Measurements from ENCODE around the gene B9D1.
A peak's percentile ranks its signal among the peaks of the same experiment; 100 is the strongest.
"Not testable (repeated sequence)": the region's sequence is repeated elsewhere in the genome, so short reads cannot be mapped to it uniquely, and the experiment has no call there.

Gene B9D1

GRCh38 chr17:19359151-19359550 is 3.4 kb downstream of the B9D1 start:
- no peak for DNase-seq (ENCODE audit: low spot score)

- no peak for DNase-seq (ENCODE audit: low spot score)
These were observed 4.8 kb downstream of the B9D1 start for GRCh38 chr17:19357761-19358160.

DNA sequence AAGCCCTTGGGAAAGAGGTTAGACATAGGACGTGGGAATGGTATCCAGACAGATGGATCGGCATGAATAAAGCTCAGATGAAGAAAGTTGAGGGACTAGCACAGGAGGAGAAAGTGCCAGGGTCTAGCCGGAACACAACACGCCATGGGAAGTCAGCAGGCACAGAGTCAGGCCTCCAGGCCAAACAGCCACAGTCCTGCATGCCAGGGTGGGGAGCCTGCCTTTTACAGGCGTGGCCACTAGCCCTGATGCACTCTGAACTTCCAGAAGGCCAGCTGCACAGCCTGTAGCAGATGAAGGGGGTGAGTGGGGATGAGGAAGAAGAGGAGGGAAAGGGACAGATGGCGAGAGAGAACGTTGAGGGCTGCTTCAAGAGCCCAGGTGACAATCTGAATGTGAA is 5.2 kb downstream of the B9D1 start:
- DNase-seq (ENCODE audit: low spot score) = no peak

- no peak for DNase-seq (ENCODE audit: low spot score)
These were observed 7.8 kb downstream of the B9D1 start for GRCh38 chr17:19354748-19355147.

DNA sequence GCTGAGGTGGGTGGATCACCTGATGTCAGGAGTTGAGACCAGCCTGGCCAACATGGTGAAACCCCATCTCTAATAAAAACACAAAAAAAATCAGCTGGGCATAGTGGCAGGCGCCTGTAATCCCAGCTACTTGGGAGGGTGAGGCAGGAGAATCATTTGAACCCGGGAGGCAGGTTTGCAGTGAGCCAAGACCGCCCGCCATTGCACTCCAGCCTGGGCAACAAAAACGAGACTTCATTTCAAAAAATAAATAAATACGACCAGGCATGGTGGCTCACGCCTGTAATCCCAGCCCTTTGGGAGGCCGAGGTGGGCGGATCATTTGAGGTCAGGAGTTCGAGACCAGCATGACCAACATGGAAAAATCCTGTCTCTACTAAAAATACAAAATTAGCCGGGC is 9.1 kb downstream of the B9D1 start:
- not testable (repeated sequence) for DNase-seq (ENCODE audit: low spot score)

- no peak for DNase-seq (ENCODE audit: low spot score)
These were observed 13.7 kb downstream of the B9D1 start for GRCh38 chr17:19348806-19349205.

GRCh38 chr17:19348081-19348650 is 14.4 kb downstream of the B9D1 start:
- DNase-seq (ENCODE audit: low spot score) = no peak

DNA sequence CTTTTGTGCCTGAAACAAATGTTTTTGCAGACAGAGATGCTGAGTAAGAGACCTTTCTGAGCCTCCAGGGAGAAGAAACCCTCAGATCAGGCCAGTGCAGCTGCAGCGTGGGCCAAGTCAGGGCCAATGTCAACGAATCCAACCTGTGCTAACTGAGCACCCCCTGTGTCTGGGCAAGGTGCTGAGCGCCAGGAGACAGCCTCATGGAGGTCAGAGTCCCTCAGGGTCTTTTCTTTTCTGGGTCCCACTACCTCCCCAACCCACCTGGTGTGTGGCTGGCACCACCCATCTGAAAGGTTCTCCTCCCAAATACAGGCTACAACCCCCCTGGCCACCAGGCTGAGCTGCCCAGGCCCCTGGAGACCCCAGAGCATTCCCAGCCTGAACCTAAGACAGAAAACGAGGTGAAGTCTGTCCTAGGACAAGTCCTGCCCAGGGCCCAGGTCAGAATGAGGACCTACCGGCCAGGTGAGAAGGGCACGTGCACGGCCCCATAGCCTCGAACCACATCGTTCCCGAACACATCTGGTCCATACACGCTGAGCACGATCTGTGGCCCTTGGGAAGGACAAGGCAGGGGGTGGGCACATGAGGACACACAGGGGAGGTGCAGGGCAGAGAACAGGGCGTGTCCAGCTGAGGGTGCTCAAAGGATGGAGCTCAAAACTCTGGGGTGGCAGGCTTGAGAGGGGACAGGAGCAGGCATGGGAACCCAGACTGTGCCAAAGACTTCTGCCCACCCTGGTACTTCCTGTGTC is 15.0 kb downstream of the B9D1 start:
- DNase-seq (ENCODE audit: low spot score) = no peak

DNA sequence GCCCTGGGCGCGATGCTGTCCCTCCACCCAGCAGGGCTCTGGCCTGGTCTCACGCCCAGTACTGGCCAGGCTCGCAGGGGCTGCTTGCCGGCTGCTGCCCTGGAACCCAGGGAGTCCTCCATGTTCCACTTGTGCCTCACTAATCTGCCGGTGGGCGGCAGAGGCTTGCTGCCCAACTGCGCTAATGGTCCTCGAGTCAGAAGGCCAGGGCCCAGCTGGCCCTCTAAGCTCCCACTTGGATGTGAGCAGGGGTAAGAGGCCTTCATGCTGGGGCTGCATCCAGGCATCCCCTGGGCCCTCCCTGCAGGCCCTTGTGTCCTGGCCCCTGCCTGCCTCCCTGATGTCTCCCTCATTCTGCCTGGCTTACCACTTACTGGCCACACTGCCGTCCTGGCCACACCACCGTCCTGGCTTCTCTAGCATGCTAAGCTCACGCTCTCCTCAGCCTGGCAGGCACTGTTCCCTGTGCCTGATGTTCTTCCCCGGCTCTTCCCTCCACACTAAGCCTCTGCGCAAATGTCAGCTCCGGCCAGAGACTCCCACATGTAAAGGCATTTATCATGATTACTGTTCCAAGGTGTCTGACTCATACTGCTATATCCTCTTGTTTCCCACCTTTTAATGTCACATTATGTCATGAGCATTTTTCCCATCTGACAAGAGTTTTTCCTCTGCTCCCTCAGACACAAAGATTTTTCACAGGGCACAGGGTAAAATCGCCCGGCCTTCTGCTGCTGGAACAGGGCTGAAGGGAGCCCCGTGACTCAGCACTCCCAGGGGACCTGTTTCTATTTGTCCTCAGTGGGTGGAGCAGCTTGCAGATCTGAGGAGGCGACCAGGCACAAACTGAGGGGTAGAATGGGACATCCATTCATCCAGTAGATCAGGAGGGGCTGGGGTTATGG is 15.9 kb downstream of the B9D1 start:
- peak; percentile 89 for DNase-seq (ENCODE audit: low spot score)

DNA sequence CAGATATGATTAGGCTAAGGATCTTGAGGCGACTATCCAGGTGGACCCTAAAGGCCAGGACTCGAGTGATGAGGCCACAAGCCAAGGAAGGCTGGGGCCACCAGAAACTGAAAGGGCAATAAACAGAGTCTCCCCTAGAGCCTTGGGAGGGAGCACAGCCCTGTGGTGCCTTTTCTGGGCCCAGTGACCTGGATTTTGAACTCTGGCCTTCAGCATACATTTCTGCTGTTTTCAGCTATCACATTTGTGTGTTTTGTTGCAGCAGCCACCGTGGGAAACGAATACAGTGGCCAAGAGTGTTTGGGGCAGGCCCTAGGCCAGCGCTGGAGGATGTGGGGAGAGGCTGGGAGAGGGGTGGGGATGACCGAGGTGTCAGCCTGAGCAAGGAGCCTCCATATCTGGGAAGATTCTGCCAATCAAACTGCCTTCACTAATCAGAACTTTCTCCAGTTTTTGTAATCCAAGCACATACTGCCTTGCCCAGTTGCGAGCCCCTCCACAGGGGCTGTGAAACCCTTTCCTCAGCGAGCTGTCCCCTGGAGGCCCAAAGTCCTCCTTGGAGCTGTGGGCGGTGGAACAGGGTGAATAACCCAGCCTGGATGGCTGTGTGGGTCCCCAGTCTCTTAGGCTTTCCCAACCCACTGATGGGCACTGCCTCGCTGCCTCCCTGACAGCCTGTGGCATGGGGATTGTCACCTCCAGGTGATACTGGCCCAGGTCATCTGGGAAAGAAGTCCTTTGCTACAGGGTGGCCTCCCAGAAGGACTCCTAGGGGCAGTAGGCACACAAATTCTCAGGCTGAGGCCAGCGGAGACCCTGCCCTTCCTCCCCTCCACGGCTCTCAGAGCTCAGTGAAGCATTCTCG is 16.8 kb downstream of the B9D1 start:
- no peak for DNase-seq (ENCODE audit: low spot score)

DNA sequence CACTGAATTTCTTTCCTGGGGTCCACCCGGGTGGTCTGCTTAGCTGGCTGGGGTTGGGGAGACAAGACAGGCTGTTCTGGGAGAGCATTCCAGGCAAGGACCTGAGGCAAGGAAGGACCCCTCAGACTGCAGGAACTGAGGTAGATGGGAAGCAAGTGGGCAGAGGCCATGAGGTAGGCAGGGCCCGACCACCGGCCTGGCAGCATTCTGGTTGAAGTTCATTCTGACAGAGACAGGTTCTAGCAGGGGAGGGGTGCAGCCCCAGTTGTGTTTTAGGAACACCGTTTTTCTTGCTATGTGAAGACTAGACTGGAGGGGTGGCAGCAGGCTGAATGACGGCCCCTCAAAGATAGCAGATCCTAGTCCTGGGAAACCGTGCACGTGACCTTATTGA is 17.5 kb downstream of the B9D1 start:
- DNase-seq (ENCODE audit: low spot score) = no peak

- no peak for DNase-seq (ENCODE audit: low spot score)
These were observed 18.0 kb downstream of the B9D1 start for GRCh38 chr17:19344311-19345066.

- DNase-seq (ENCODE audit: low spot score) = no peak
These were observed 18.8 kb downstream of the B9D1 start for GRCh38 chr17:19343671-19344151.

- no peak for DNase-seq (ENCODE audit: low spot score)
These were observed 19.3 kb downstream of the B9D1 start for GRCh38 chr17:19343256-19343630.

DNA sequence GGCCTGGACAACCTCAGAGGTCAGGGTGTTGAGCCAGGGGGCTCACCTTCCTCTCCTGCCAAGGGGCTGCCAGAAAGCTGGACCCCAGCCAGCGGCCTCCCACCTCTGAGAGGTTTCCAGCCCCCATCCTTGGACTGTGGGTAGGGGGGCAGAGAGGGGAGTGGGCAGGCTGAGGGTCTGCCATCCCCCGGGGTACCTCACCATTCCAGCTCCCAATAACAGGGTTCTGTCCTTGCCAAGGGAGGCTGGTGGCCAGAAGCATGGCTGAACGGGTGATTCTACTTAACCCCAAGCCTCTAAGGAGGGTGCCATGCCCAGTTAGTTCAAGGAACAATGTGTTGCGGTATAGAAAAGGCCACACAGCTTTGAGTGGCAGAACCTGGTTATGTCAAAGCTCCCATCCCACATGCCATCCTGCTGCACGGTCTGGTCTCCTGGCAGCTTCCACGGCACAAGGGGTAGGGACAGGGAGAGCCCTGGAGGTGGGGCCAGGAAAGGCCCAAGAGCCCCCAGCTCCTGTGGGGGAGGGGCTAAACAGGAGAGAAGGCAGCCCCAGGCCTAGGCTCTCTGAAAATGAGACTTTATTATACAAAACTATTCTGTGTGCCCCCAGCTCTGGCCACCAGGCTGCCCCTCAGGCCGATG is 19.8 kb downstream of the B9D1 start:
- DNase-seq (ENCODE audit: low spot score) = no peak

DNA sequence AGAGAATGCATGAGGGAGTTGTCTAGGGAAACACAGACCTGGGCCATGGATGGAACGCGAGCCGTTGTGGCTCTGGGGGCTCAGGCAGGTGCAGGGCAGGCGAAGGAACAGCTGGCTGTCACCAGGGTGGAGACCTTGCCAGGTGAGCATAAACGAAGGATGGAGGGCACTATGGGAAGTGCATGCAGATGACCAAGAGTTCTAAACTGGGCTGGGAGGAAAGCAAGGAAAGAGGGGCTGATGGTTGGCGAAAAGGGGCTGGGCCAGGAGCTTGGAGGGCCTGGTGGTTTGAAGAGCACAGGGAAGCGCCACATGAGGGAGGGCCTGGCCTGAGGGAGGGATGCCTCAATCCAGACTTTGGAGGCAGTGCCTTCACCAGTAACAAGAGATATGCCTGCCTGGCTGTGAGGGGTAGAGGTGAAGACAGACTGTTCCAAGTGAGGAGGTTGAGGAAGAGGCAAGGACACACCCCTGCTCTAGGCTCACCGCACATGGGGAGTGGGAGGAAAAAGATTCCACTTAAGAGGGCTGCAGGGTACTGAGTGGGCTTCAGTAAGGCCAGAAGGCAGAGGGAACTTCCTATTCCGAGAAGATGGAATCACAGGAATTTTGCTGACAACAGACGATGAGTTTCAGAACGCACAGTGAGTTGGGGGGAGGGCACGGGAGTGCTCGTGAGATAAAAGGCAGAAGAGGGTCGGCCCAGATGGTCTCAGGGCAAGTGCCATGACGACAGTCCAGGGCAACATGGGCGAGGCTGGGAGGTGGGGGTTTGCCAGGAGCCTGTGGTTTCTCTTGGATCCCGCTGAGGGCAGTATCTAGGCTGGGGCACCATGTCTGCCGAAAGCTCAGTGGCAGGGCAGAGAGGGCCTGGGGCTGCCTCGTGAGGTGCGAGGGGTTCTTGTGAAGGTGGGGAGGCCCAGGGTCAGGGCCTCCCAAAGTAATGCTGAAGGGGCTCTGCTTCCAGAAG is 20.6 kb downstream of the B9D1 start:
- DNase-seq (ENCODE audit: low spot score) = no peak

DNA sequence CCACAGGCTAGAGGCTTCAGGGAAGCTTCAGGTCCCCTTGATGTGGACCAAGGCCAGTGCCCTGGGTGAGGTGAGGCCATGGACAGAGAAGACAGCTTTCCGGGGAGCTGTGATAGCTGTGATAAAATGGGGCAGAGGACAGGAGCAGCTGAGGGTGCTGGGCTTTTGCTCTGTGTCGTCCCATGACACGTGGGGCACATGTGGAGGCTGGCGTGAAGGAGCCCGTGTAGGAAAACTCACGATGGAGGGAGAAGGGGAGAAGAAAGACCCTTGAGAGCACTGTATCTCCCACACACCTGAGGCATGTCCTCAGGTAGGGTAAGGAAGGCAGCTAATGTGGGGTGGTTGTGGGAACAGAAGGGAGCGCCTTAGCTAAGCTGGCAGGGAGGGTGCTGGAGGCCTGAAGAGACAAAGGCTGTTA is 21.3 kb downstream of the B9D1 start:
- no peak for DNase-seq (ENCODE audit: low spot score)

- no peak for DNase-seq (ENCODE audit: low spot score)
These were observed 23.1 kb downstream of the B9D1 start for GRCh38 chr17:19339341-19339815.
